H1 (cell line): Measurements from ENCODE around the gene PRR7. TPM values are rescaled to one million over a fixed set of nuclear protein-coding genes. Genes with fewer than 3 reads are reported as not detected.

ENCODE experiments used
- CTCF ChIA-PET: fragments of 300-600 bp; sonication (Branson Sonifier 250); formaldehyde crosslinking; loops from one replicate; lab custom pipeline; 2021; ENCODE audit not compliant: partially characterized antibody; lab: Charles Lee
- POLR2A ChIA-PET: fragments of 300-600 bp; sonication (Branson Sonifier 250); formaldehyde crosslinking; loops from one replicate; lab custom pipeline; 2021; ENCODE audit warnings: inconsistent platforms; ENCODE audit not compliant: partially characterized antibody; lab: Charles Lee
- DNase-seq, 2 experiments: peaks; one replicate each; pipeline versions ENCODE4 v3.0.0 to v3.0.0-alpha.2; 2010 to 2022; ENCODE audit warnings: low spot score in 2 of 2, low read depth in 1 of 2, mixed read lengths in 1 of 2
- FAIRE-seq: peaks from 2 replicates; lab custom pipeline; 2011; peaks lifted over from hg19 to GRCh38; lab: Jason Lieb, UNC
- H2AFZ ChIP-seq: 2 replicates; pipeline ENCODE4 v1.8.1; 2012; ENCODE audit warnings: low read length, inconsistent platforms
- H2AK5ac ChIP-seq: 2 replicates; pipeline ENCODE4 v1.6.1; 2013; ENCODE audit warnings: low read depth, low read length
- H2BK120ac ChIP-seq: replicated peaks from 2 replicates; pipeline ENCODE3; 2013; ENCODE audit warnings: low read depth, low read length, inconsistent platforms
- H2BK12ac ChIP-seq: 2 replicates; pipeline ENCODE4 v1.6.1; 2013; ENCODE audit warnings: low read depth, low read length
- H2BK15ac ChIP-seq: 2 replicates; pipeline ENCODE4 v1.6.1; 2013; ENCODE audit warnings: low read length
- H2BK20ac ChIP-seq: 2 replicates; pipeline ENCODE4 v1.6.1; 2013; ENCODE audit warnings: low read length
- H2BK5ac ChIP-seq: 2 replicates; pipeline ENCODE4 v1.6.1; 2013; ENCODE audit warnings: low read depth, low read length
- H3K14ac ChIP-seq: 2 replicates; pipeline ENCODE4 v1.6.1; 2013; ENCODE audit warnings: inconsistent platforms; ENCODE audit not compliant: insufficient read length
- H3K18ac ChIP-seq: 2 replicates; pipeline ENCODE4 v1.6.1; 2013; ENCODE audit warnings: low read length; ENCODE audit errors: extremely low read depth
- H3K23ac ChIP-seq: 2 replicates; pipeline ENCODE4 v1.6.1; 2013; ENCODE audit warnings: inconsistent platforms; ENCODE audit not compliant: insufficient read length
- H3K23me2 ChIP-seq: 2 replicates; pipeline ENCODE4 v1.6.1; 2013; ENCODE audit warnings: low read depth, low read length
- H3K27ac ChIP-seq: 2 replicates; pipeline ENCODE4 v1.6.1; 2011; ENCODE audit warnings: low read depth, low read length, inconsistent platforms
- H3K27me3 ChIP-seq, 4 experiments: replicated peaks in 1 of 4; 1 replicate in 1 of 4; 2 replicates in 3 of 4; pipeline versions ENCODE4 v1.6.1 to v1.8.1; 2011 to 2013; ENCODE audit warnings: low read length in 3 of 4, mild to moderate bottlenecking in 3 of 4, inconsistent platforms in 2 of 4, mixed read lengths in 2 of 4, moderate library complexity in 1 of 4; ENCODE audit not compliant: control insufficient read depth in 3 of 4, insufficient read depth in 3 of 4; ENCODE audit errors: extremely low read depth in 1 of 4
- H3K36me3 ChIP-seq, 4 experiments: 2 replicates each; pipeline versions ENCODE4 v1.6.1 to v1.8.1; 2011 to 2013; ENCODE audit warnings: mild to moderate bottlenecking in 4 of 4, low read length in 3 of 4, moderate library complexity in 2 of 4, control low read depth in 1 of 4, inconsistent platforms in 1 of 4; ENCODE audit not compliant: insufficient read depth in 4 of 4, control insufficient read depth in 2 of 4
- H3K4ac ChIP-seq: replicated peaks from 2 replicates; pipeline ENCODE3; 2013; ENCODE audit warnings: low read length, low read depth, mixed read lengths, inconsistent platforms; ENCODE audit not compliant: insufficient read length
- H3K4me1 ChIP-seq, 4 experiments: replicated peaks in 1 of 4; 1 replicate in 1 of 4; 2 replicates in 3 of 4; pipeline versions ENCODE4 v1.6.1 to v1.8.1; 2011 to 2013; ENCODE audit warnings: low read length in 3 of 4, inconsistent platforms in 2 of 4, mixed read lengths in 1 of 4; ENCODE audit not compliant: insufficient read depth in 4 of 4, control insufficient read depth in 3 of 4
- H3K4me2 ChIP-seq, 2 experiments: 2 replicates each; pipeline versions ENCODE4 v1.6.1 to v1.8.1; 2011 to 2013; ENCODE audit warnings: low read depth in 2 of 2, low read length in 2 of 2, control low read depth in 1 of 2, inconsistent platforms in 1 of 2, mild to moderate bottlenecking in 1 of 2; ENCODE audit not compliant: insufficient read depth in 1 of 2
- H3K4me3 ChIP-seq, 4 experiments: fragments of 200-600, 300-600 bp in 1 of 4; sonication (generic), shearing (Covaris generic), sonication (Bioruptor Twin) in 1 of 4; 2 replicates each; pipeline versions ENCODE4 v1.5.1 to v1.8.1; 2011 to 2016; ENCODE audit warnings: low read length in 4 of 4, low read depth in 3 of 4, control low read depth in 2 of 4, inconsistent platforms in 2 of 4, mild to moderate bottlenecking in 2 of 4, mixed read lengths in 1 of 4, moderate library complexity in 1 of 4; ENCODE audit not compliant: insufficient read depth in 2 of 4; ENCODE audit errors: extremely low read depth in 1 of 4
- H3K56ac ChIP-seq: replicated peaks from 2 replicates; pipeline ENCODE3; 2013; ENCODE audit warnings: low read depth, mild to moderate bottlenecking, mixed read lengths, low read length, inconsistent platforms; ENCODE audit not compliant: insufficient read length
- H3K79me1 ChIP-seq: 2 replicates; pipeline ENCODE4 v1.6.1; 2013; ENCODE audit warnings: low read depth, low read length, control low read depth
- H3K79me2 ChIP-seq, 2 experiments: 2 replicates each; pipeline versions ENCODE4 v1.6.1 to v1.8.1; 2012 to 2013; ENCODE audit warnings: low read length in 2 of 2, mild to moderate bottlenecking in 2 of 2, inconsistent platforms in 1 of 2; ENCODE audit not compliant: insufficient read depth in 2 of 2, control insufficient read depth in 1 of 2
- H3K9ac ChIP-seq, 4 experiments: replicated peaks in 1 of 4; 1 replicate in 1 of 4; 2 replicates in 3 of 4; pipeline versions ENCODE4 v1.6.1 to v1.8.1; 2011 to 2013; ENCODE audit warnings: low read depth in 3 of 4, low read length in 3 of 4, control low read depth in 2 of 4, mild to moderate bottlenecking in 2 of 4, moderate library complexity in 2 of 4, inconsistent platforms in 1 of 4; ENCODE audit errors: extremely low read depth in 1 of 4
- H3K9me3 ChIP-seq, 2 experiments: 2 replicates each; pipeline versions ENCODE4 v1.6.1 to v1.8.1; 2012 to 2013; ENCODE audit warnings: mild to moderate bottlenecking in 2 of 2, moderate library complexity in 2 of 2, control low read depth in 1 of 2, inconsistent platforms in 1 of 2, low read depth in 1 of 2, low read length in 1 of 2, mixed read lengths in 1 of 2; ENCODE audit not compliant: insufficient read depth in 2 of 2
- H4K20me1 ChIP-seq, 2 experiments: replicated peaks in 1 of 2; 2 replicates each; pipeline versions ENCODE3 to v1.8.1; 2011 to 2013; ENCODE audit warnings: inconsistent platforms in 2 of 2, low read length in 2 of 2, mild to moderate bottlenecking in 1 of 2; ENCODE audit not compliant: insufficient read depth in 2 of 2, control insufficient read depth in 1 of 2
- H4K5ac ChIP-seq: 2 replicates; pipeline ENCODE4 v1.6.1; 2013; ENCODE audit warnings: low read length, low read depth, mixed read lengths, inconsistent platforms; ENCODE audit not compliant: insufficient read length
- H4K8ac ChIP-seq: 2 replicates; pipeline ENCODE4 v1.8.0; 2013; ENCODE audit warnings: mild to moderate bottlenecking, moderate library complexity, low read length, inconsistent platforms; ENCODE audit not compliant: insufficient read depth; ENCODE audit errors: extremely low read depth
- H4K91ac ChIP-seq: replicated peaks from 2 replicates; pipeline ENCODE3; 2013; ENCODE audit warnings: low read length, mixed read lengths, inconsistent platforms; ENCODE audit not compliant: insufficient read length
- CBX8 ChIP-seq: fragments of 300-800, 300-1000 bp; sonication (generic); IDR thresholded peaks from 2 replicates; pipeline ENCODE4 v1.7.1; 2016; ENCODE audit warnings: low read depth, low read length, borderline replicate concordance
- CTBP2 ChIP-seq: IDR thresholded peaks from 2 replicates; pipeline ENCODE4 v1.7.0; 2011; ENCODE audit warnings: borderline replicate concordance, mild to moderate bottlenecking, moderate library complexity, mixed read lengths, low read length; ENCODE audit not compliant: insufficient read depth, insufficient read length
- EGR1 ChIP-seq: IDR thresholded peaks from 2 replicates; pipeline ENCODE4 v1.6.1; 2011; ENCODE audit warnings: low read depth, low read length, borderline replicate concordance
- GABPA ChIP-seq: IDR thresholded peaks from 2 replicates; pipeline ENCODE4 v1.6.1; 2011; ENCODE audit warnings: mild to moderate bottlenecking, low read length, moderate library complexity, borderline replicate concordance; ENCODE audit not compliant: insufficient read depth
- GTF2F1 ChIP-seq: IDR thresholded peaks from 2 replicates; pipeline ENCODE4 v1.6.1; 2012; ENCODE audit warnings: low read depth, low read length, improper control_type of control experiment, borderline replicate concordance
- KDM5A ChIP-seq: fragments of 200-600 bp; IDR thresholded peaks from 2 replicates; pipeline ENCODE4 v1.7.1; 2012; ENCODE audit warnings: mild to moderate bottlenecking, low read length, inconsistent platforms, mixed read lengths
- NANOG ChIP-seq: IDR thresholded peaks from 2 replicates; pipeline ENCODE4 v1.6.1; 2011; ENCODE audit warnings: low read length, low read depth, mild to moderate bottlenecking, inconsistent platforms; ENCODE audit not compliant: insufficient read depth, poor library complexity, severe bottlenecking
- POLR2A ChIP-seq, 2 experiments: IDR thresholded peaks; 1 replicate in 1 of 2; 2 replicates in 1 of 2; pipeline ENCODE4 v1.6.1; 2011; ENCODE audit warnings: low read depth in 2 of 2, low read length in 2 of 2, mild to moderate bottlenecking in 2 of 2; ENCODE audit errors: control extremely low read depth in 1 of 2
- POLR2AphosphoS5 ChIP-seq: IDR thresholded peaks from 2 replicates; pipeline ENCODE4 v1.6.1; 2011; ENCODE audit warnings: low read depth, low read length
- SIRT6 ChIP-seq: IDR thresholded peaks from one replicate; pipeline ENCODE4 v1.7.1; 2012; ENCODE audit warnings: low read length, inconsistent platforms
- SUZ12 ChIP-seq: fragments of 200-600 bp; sonication (generic); IDR thresholded peaks from 2 replicates; pipeline ENCODE4 v1.6.1; 2012; ENCODE audit warnings: mild to moderate bottlenecking, inconsistent platforms, low read length, moderate library complexity, mixed read lengths
- TCF12 ChIP-seq: IDR thresholded peaks from 2 replicates; pipeline ENCODE4 v1.6.1; 2011; ENCODE audit warnings: low read depth, mild to moderate bottlenecking, low read length
- WGBS, 2 experiments: shearing (Covaris generic) in 1 of 2; methylation state at CpG; one replicate each; pipeline versions ENCODE4 v1.1.6 to v1.1.7; 2013 to 2015; ENCODE audit warnings: low lambda C conversion rate in 2 of 2, mixed read lengths in 2 of 2, inconsistent platforms in 1 of 2, low coverage in 1 of 2, missing lambda C conversion rate in 1 of 2; ENCODE audit not compliant: insufficient replicate concordance in 2 of 2, insufficient coverage in 1 of 2, insufficient read length in 1 of 2; ENCODE audit errors: extremely low coverage in 1 of 2, missing lambda C conversion rate in 1 of 2; 5-methylcytosine and 5-hydroxymethylcytosine counted together
- polyA plus RNA-seq, 7 experiments: library from polyadenylated mRNA; depleted of rRNA in 3 of 7; stranded (reverse) in 5 of 7; unstranded in 2 of 7; fragments of >200 nt in 5 of 7; fragments of 200-250 nt in 2 of 7; gene quantifications; 1 replicate in 5 of 7; 2 replicates in 1 of 7; 4 replicates in 1 of 7; pipeline versions ENCODE4 v1.2.1 to v1.2.3, GENCODE V29; 2011 to 2013; ENCODE audit warnings: missing spikeins in 2 of 7, mixed read lengths in 2 of 7
- total RNA-seq: library from RNA; stranded (reverse); fragmentation: NEBNext Ultra II Directional; extraction: Animal tissue kit (Norgen Biotek cat#: 25700); gene quantifications from 2 replicates; pipeline ENCODE4 v1.2.1, GENCODE V29; 2021

PRR7 gene
- total and polyA plus RNA-seq, 2 of the 8 experiments (the other 6 are each of a cell fraction or from before 2014, with no cell fraction given): 8.0 to 11.8 TPM

GRCh38 chr5:177434942-177435738 lies 11.5 kb upstream of the PRR7 start:
- 91% methylated on average over 15 of the region's 20 CpGs; no CpG with 5 or more reads in 1 of the 2 experiments for WGBS, 2 experiments
- TF ChIP-seq KDM5A (no peak), SUZ12 (no peak), POLR2A (IDR thresholded peaks at IDR 0.05; ENCODE audit: control extremely low read depth in 1 of 2, low read depth in 2 of 2, low read length in 2 of 2) (no peak), CTBP2 (no peak), CBX8 (no peak), POLR2AphosphoS5 (no peak), NANOG (no peak), GTF2F1 (no peak), SIRT6 (no peak), GABPA (no peak), TCF12 (no peak), EGR1 (no peak)

More at GRCh38 chr5:177434942-177435738, 11.5 kb upstream of the PRR7 start:
- Histone ChIP-seq H3K4me1 (peaks cover 0 to under 1% (median under 1%) of the 10 kb centered on the region in 4 experiments; a peak in 3 of 7 replicates), H2AK5ac (no peak overlapping the region), H3K4me2 (no peak overlapping the region), H3K9ac (no peak overlapping the region), H3K23me2 (no peaks in the 10 kb centered on the region), H2BK15ac (no peak overlapping the region), H3K14ac (no peak overlapping the region), H4K5ac (no peak overlapping the region), H2BK20ac (no peak overlapping the region), H2AFZ (no peak overlapping the region), H2BK5ac (no peak overlapping the region), H3K18ac (no peak overlapping the region), H3K79me1 (no peaks in the 10 kb centered on the region), H3K4ac (no peak overlapping the region), H4K8ac (no peak overlapping the region), H3K9me3 (no peaks in the 10 kb centered on the region), H3K23ac (no peak overlapping the region), H3K56ac (no peak overlapping the region), H4K20me1 (peaks cover 6 to 13% of the 10 kb centered on the region in 2 experiments), H3K27ac (no peak overlapping the region), H3K27me3 (no peaks in the 10 kb centered on the region), H2BK120ac (no peak overlapping the region), H3K4me3 (no peak overlapping the region), H3K36me3 (peaks cover 7 to 46% (median 30%) of the 10 kb centered on the region in 4 experiments; a peak in 6 of 8 replicates), H3K79me2 (no peaks in the 10 kb centered on the region), H2BK12ac (no peak overlapping the region), H4K91ac (no peak overlapping the region)
- DNase-seq (no peak), FAIRE-seq (no peak)
- ChIA-PET CTCF (interaction anchor here (0.6 to 23.6 kb wide), 6 partner anchors 27 to 66 kb away, joined by 4 to 430 read pairs (median 8); partner anchors contain the start of gene SLC34A1), POLR2A (interaction anchor here (0.9 to 67.5 kb wide), 7 partner anchors 10 to 45 kb away, joined by 3 to 3349 read pairs (median 7); partner anchors contain the start of genes DBN1, DOK3, GRK6 and PDLIM7)
